GM12891 (cell line): ENCODE results near the gene ZDHHC4.

Source experiments
- POLR2A ChIP-seq: IDR thresholded peaks from 2 replicates; pipeline ENCODE4 v1.6.1; 2011; ENCODE audit warnings: low read depth, low read length, control low read depth
- POLR2AphosphoS5 ChIP-seq: IDR thresholded peaks from 2 replicates; pipeline ENCODE4 v1.6.1; 2011; ENCODE audit warnings: low read depth, low read length, control low read depth
- SPI1 ChIP-seq: IDR thresholded peaks from 2 replicates; pipeline ENCODE4 v1.6.1; 2011; ENCODE audit warnings: low read depth, low read length, control low read depth

GRCh38 chr7:6531492-6532279 lies 45.6 kb upstream of the ZDHHC4 start:
- no peak for TF ChIP-seq POLR2AphosphoS5
- TF ChIP-seq POLR2A, result no peak
- no peak for TF ChIP-seq SPI1
